Endothelial cell (in vitro differentiated cells): ENCODE results near the gene AKAP6. TPM values are rescaled to one million over a fixed set of nuclear protein-coding genes. Genes with fewer than 3 reads are reported as not detected.

Source experiments
- DNase-seq: peaks from one replicate; pipeline ENCODE4 v3.0.0; 2021; ENCODE audit warnings: low spot score
- H3K27ac Mint-ChIP-seq: one replicate; pipeline ENCODE4 v1.8.0; 2021; ENCODE audit warnings: mixed read lengths, inconsistent platforms; ENCODE audit not compliant: unreplicated experiment
- H3K27me3 Mint-ChIP-seq: one replicate; pipeline ENCODE4 v1.8.0; 2021; ENCODE audit warnings: mild to moderate bottlenecking, moderate library complexity, mixed read lengths, inconsistent platforms; ENCODE audit not compliant: unreplicated experiment
- H3K36me3 Mint-ChIP-seq: one replicate; pipeline ENCODE4 v1.8.0; 2021; ENCODE audit warnings: mild to moderate bottlenecking, low read depth, mixed read lengths, inconsistent platforms; ENCODE audit not compliant: unreplicated experiment
- H3K4me1 Mint-ChIP-seq: one replicate; pipeline ENCODE4 v1.8.0; 2021; ENCODE audit warnings: mild to moderate bottlenecking, mixed read lengths, inconsistent platforms; ENCODE audit not compliant: unreplicated experiment
- H3K4me3 Mint-ChIP-seq: one replicate; pipeline ENCODE4 v1.8.0; 2021; ENCODE audit warnings: mild to moderate bottlenecking, mixed read lengths, inconsistent platforms; ENCODE audit not compliant: unreplicated experiment
- H3K9me3 Mint-ChIP-seq: one replicate; pipeline ENCODE4 v1.8.0; 2021; ENCODE audit warnings: mixed read lengths, inconsistent platforms; ENCODE audit not compliant: unreplicated experiment
- total RNA-seq: library from RNA; stranded (reverse); fragmentation: NEBNext Ultra II Directional; extraction: Animal tissue kit (Norgen Biotek cat#: 25700); gene quantifications from one replicate; pipeline ENCODE4 v1.2.1, GENCODE V29; 2021; ENCODE audit not compliant: unreplicated experiment
- TF ChIP-seq, protein P1 (sequence below): fragments of 200-600 bp; sonication (generic); IDR thresholded peaks from one replicate; pipeline ENCODE4 v1.5.0; 2021; ENCODE audit warnings: antibody characterized with exemption; ENCODE audit not compliant: unreplicated experiment

AKAP6 gene
- total RNA-seq, 1 donor from 2014 or later: 4.4 TPM

DNA sequence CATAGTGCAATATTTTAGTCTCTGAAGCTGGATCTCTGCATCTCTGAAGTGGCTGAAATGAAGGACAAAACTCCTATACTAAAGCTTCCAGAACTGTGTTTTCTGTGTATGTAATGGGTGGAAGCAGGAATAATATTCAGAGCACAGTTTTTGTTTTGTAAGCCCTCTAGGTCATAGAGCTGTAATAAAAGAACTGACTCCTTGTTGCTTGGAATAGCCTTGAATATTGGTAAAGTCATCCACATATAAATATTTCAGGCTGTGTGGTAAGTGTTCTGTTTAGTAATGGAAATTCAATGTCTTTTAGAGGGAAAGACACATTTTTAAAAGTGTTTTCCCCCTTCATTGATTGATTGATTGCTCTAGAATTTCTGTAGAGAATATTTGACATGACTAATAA is 18.2 kb upstream of the AKAP6 start:
- no peak overlapping the region for H3K27ac Mint-ChIP-seq
- no peak for DNase-seq
- no peaks in the 10 kb centered on the region for H3K36me3 Mint-ChIP-seq
- H3K9me3 Mint-ChIP-seq: no peaks in the 10 kb centered on the region
- TF ChIP-seq, protein P1, sequence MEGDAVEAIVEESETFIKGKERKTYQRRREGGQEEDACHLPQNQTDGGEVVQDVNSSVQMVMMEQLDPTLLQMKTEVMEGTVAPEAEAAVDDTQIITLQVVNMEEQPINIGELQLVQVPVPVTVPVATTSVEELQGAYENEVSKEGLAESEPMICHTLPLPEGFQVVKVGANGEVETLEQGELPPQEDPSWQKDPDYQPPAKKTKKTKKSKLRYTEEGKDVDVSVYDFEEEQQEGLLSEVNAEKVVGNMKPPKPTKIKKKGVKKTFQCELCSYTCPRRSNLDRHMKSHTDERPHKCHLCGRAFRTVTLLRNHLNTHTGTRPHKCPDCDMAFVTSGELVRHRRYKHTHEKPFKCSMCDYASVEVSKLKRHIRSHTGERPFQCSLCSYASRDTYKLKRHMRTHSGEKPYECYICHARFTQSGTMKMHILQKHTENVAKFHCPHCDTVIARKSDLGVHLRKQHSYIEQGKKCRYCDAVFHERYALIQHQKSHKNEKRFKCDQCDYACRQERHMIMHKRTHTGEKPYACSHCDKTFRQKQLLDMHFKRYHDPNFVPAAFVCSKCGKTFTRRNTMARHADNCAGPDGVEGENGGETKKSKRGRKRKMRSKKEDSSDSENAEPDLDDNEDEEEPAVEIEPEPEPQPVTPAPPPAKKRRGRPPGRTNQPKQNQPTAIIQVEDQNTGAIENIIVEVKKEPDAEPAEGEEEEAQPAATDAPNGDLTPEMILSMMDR: no peak
- H3K27me3 Mint-ChIP-seq: no peaks in the 10 kb centered on the region
- H3K4me1 Mint-ChIP-seq: peaks cover 10% of the 10 kb centered on the region
- H3K4me3 Mint-ChIP-seq: no peak overlapping the region

DNA sequence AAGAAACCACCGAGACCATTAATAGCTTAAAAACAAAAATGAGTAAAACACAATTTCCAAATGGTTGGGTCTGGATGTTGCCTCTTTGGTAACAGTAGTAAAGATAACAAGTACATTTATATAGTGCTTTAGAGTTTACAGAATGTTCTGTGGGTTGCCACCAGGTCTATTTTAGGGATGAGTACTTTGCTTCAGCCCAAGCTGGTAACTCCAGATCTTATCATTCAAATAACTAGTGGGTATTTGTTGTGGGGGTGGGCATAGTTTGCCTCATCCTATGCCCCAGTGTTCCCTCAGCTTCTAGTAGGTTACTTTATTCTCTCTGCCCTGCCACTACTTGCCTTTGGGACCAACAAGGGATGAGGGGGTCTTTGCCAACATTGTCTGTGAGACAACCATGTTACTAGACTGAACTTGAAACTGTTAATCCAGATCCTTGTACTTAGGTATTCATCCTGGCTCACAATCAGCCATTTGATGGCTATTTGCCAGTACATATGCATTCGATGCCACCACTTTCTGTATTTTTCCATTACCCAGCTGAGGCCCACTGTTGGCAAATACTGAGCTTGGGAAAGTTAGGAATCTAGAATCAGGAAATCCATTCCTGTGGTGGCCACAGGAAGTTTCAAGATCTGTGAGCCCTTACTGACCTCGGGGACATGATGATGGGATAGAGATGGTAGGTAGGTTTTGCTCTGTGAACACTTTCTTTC is 17.6 kb upstream of the AKAP6 start:
- no peak overlapping the region for H3K27ac Mint-ChIP-seq
- DNase-seq: no peak
- no peaks in the 10 kb centered on the region for H3K9me3 Mint-ChIP-seq
- H3K4me3 Mint-ChIP-seq: no peak overlapping the region
- peaks cover 10% of the 10 kb centered on the region for H3K4me1 Mint-ChIP-seq
- H3K27me3 Mint-ChIP-seq: no peaks in the 10 kb centered on the region
- TF ChIP-seq, protein P1: no peak
- H3K36me3 Mint-ChIP-seq: no peaks in the 10 kb centered on the region

DNA sequence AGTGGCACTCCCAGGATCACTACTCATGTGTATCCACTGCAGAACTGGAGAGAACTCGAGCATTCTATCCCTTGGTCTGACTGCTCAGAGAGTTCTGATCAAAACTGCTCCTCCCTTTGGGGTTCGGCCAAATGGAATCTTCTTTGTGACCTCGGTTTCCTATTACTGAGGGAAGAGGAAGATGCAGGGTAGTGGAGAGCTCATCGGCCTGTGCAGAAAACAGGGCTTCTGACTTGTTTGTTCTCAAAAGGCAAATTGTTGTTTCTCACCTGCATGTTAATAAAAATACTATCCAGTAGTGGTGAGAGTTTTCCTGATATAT is 17.1 kb upstream of the AKAP6 start:
- H3K4me1 Mint-ChIP-seq: peaks cover 10% of the 10 kb centered on the region
- TF ChIP-seq, protein P1: no peak
- no peak overlapping the region for H3K4me3 Mint-ChIP-seq
- no peak overlapping the region for H3K27ac Mint-ChIP-seq
- no peaks in the 10 kb centered on the region for H3K27me3 Mint-ChIP-seq
- no peak for DNase-seq
- peaks cover 4% of the 10 kb centered on the region for H3K9me3 Mint-ChIP-seq
- no peaks in the 10 kb centered on the region for H3K36me3 Mint-ChIP-seq

DNA sequence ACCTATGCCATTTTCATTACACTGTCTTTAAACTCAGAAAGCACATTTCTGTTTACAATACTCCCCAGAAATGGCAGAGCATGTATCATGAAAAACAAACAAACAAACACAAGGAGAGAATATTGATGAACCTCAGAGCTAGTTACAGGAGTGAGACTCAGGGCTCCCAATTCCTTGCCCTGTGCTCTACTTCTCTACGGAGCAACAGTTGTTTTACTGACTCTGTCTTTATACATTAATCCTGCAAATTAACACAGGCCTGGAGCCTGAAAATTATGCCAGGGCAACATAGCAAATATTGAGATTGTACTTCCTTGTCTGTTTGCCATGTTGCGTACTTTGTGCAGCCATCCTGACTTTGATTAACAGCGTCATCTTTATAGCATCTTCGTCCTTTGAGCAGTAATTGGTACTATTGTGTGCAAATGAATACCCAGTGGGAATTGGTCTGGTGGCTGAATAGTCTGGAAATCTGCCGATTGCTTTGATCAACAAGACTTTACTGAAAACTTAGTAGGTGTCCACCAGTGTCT is 15.2 kb upstream of the AKAP6 start:
- DNase-seq: no peak
- TF ChIP-seq, protein P1: no peak
- no peak overlapping the region for H3K27ac Mint-ChIP-seq

DNA sequence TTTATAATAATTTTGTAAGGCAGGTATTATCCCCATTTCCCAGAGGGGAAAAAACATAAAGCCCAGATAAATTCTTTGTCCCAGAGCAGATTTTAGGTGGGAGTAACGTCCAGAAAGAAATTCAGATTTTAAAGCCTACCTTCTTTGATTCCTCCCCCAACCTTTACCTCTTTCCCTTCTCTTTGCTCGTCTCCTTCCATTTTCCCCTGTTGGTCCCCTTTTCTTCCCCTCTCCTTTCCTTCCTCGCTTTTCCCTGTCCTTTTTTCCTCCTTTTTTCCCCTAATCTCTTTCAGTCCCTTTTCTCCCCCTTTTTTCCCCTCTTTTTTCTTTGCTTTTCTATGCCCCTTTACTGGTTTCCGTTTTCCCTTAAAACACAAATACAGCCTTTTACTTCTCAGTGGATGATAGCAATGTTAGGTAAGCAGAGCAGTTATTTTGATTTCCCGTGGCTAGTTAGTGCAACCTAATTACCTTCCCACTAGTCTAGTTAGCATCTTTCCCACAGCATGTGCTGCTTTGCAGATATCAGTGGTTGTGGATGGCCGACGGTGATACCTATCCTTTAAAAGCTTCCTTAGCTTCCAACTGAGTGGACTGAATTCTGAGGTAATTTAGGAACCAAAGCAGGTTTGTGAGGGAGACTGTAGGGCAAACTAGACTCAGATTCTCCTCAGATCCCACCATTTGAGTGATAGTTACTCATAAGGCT is 10.9 kb upstream of the AKAP6 start:
- H3K27ac Mint-ChIP-seq: no peak overlapping the region
- peaks cover 2% of the 10 kb centered on the region for H3K27me3 Mint-ChIP-seq
- no peak overlapping the region for H3K4me3 Mint-ChIP-seq
- TF ChIP-seq, protein P1: no peak
- H3K4me1 Mint-ChIP-seq: no peaks in the 10 kb centered on the region
- DNase-seq: no peak
- peaks cover 4% of the 10 kb centered on the region for H3K9me3 Mint-ChIP-seq
- no peaks in the 10 kb centered on the region for H3K36me3 Mint-ChIP-seq

More for the DNA sequence above, 15.2 kb upstream of the AKAP6 start:
- peaks cover 4% of the 10 kb centered on the region for H3K9me3 Mint-ChIP-seq
- H3K4me1 Mint-ChIP-seq: peaks cover 6% of the 10 kb centered on the region
- H3K4me3 Mint-ChIP-seq: no peak overlapping the region
- H3K27me3 Mint-ChIP-seq: peaks cover 2% of the 10 kb centered on the region
- no peaks in the 10 kb centered on the region for H3K36me3 Mint-ChIP-seq
